Mesenchymal stem cell (in vitro differentiated cells and primary cell): Measurements from ENCODE around the gene PYGB.
A peak's percentile ranks its signal among the peaks of the same experiment; 100 is the strongest.

Experiments used
- DNase-seq: peaks from one replicate; pipeline ENCODE4 v3.0.0-alpha.2; 2013
- H2AFZ ChIP-seq: one replicate; pipeline ENCODE4 v1.6.1; 2013; ENCODE audit warnings: low read depth, mild to moderate bottlenecking, control low read depth, inconsistent platforms, low read length, moderate library complexity
- H2AK5ac ChIP-seq: 2 replicates; pipeline ENCODE4 v1.6.1; 2013; ENCODE audit warnings: low read length, moderate library complexity, mild to moderate bottlenecking, inconsistent platforms; ENCODE audit not compliant: severe bottlenecking
- H2BK120ac ChIP-seq: one replicate; pipeline ENCODE4 v1.6.1; 2013; ENCODE audit warnings: low read depth, mild to moderate bottlenecking, inconsistent platforms, low read length, moderate library complexity
- H2BK12ac ChIP-seq, 2 experiments: one replicate each; pipeline ENCODE4 v1.6.1; 2013; ENCODE audit warnings: inconsistent platforms in 2 of 2, low read length in 2 of 2, mild to moderate bottlenecking in 2 of 2, moderate library complexity in 2 of 2, control low read depth in 1 of 2
- H2BK15ac ChIP-seq: one replicate; pipeline ENCODE4 v1.6.1; 2013; ENCODE audit warnings: mild to moderate bottlenecking, low read depth, inconsistent platforms; ENCODE audit not compliant: poor library complexity, severe bottlenecking
- H2BK5ac ChIP-seq: 2 replicates; pipeline ENCODE4 v1.6.1; 2013; ENCODE audit warnings: low read depth, mild to moderate bottlenecking, low read length, control low read depth, inconsistent platforms; ENCODE audit not compliant: poor library complexity, severe bottlenecking
- H3K14ac ChIP-seq, 2 experiments: one replicate each; pipeline ENCODE4 v1.6.1; 2013; ENCODE audit warnings: inconsistent platforms in 2 of 2, low read length in 2 of 2, control low read depth in 1 of 2, mild to moderate bottlenecking in 1 of 2, moderate library complexity in 1 of 2
- H3K18ac ChIP-seq, 2 experiments: one replicate each; pipeline ENCODE4 v1.6.1; 2013; ENCODE audit warnings: inconsistent platforms in 2 of 2, low read length in 2 of 2, control low read depth in 1 of 2, low read depth in 1 of 2, mild to moderate bottlenecking in 1 of 2
- H3K23ac ChIP-seq, 2 experiments: one replicate each; pipeline ENCODE4 v1.6.1; 2013; ENCODE audit warnings: inconsistent platforms in 2 of 2, low read length in 2 of 2, mild to moderate bottlenecking in 2 of 2, moderate library complexity in 2 of 2, control low read depth in 1 of 2
- H3K27ac ChIP-seq: 2 replicates; pipeline ENCODE4 v1.5.1; 2013; ENCODE audit warnings: mild to moderate bottlenecking, moderate library complexity, low read length, control low read depth, inconsistent platforms; ENCODE audit not compliant: poor library complexity, severe bottlenecking
- H3K27me3 ChIP-seq, 2 experiments: 2 replicates each; pipeline versions ENCODE4 v1.6.1 to v1.7.0; 2013; ENCODE audit warnings: low read length in 2 of 2, mild to moderate bottlenecking in 2 of 2, moderate library complexity in 2 of 2, control low read depth in 1 of 2, inconsistent platforms in 1 of 2; ENCODE audit not compliant: control insufficient read depth in 1 of 2, insufficient read depth in 1 of 2
- H3K36me3 ChIP-seq, 2 experiments: 2 replicates each; pipeline versions ENCODE4 v1.6.1 to v1.7.0; 2013; ENCODE audit warnings: low read length in 2 of 2, control low read depth in 1 of 2, inconsistent platforms in 1 of 2, low read depth in 1 of 2, mild to moderate bottlenecking in 1 of 2; ENCODE audit not compliant: insufficient read depth in 2 of 2, control insufficient read depth in 1 of 2
- H3K4ac ChIP-seq, 2 experiments: one replicate each; pipeline ENCODE4 v1.6.1; 2013; ENCODE audit warnings: inconsistent platforms in 2 of 2, low read length in 2 of 2, mild to moderate bottlenecking in 2 of 2, moderate library complexity in 2 of 2, control low read depth in 1 of 2, low read depth in 1 of 2
- H3K4me1 ChIP-seq: 2 replicates; pipeline ENCODE4 v1.6.1; 2013; ENCODE audit warnings: low read depth, low read length, control low read depth; ENCODE audit not compliant: control insufficient read depth, insufficient read depth
- H3K4me2 ChIP-seq: 2 replicates; pipeline ENCODE4 v1.6.1; 2013; ENCODE audit warnings: low read length, mild to moderate bottlenecking, inconsistent platforms; ENCODE audit not compliant: poor library complexity, severe bottlenecking
- H3K4me3 ChIP-seq, 2 experiments: 2 replicates each; pipeline versions ENCODE4 v1.5.1 to v1.7.0; 2013; ENCODE audit warnings: low read length in 2 of 2, mild to moderate bottlenecking in 2 of 2, control low read depth in 1 of 2, low read depth in 1 of 2; ENCODE audit not compliant: insufficient read depth in 1 of 2
- H3K79me1 ChIP-seq: replicated peaks from 2 replicates; pipeline ENCODE4 v1.6.1; 2013; ENCODE audit warnings: mild to moderate bottlenecking, control low read depth, low read length, inconsistent platforms; ENCODE audit not compliant: poor library complexity, severe bottlenecking
- H3K9ac ChIP-seq: 2 replicates; pipeline ENCODE4 v1.7.0; 2013; ENCODE audit warnings: mild to moderate bottlenecking, low read length, moderate library complexity
- H3K9me3 ChIP-seq: 2 replicates; pipeline ENCODE4 v1.7.0; 2013; ENCODE audit warnings: mild to moderate bottlenecking, low read length; ENCODE audit not compliant: control insufficient read depth
- H4K8ac ChIP-seq: one replicate; pipeline ENCODE4 v1.6.1; 2013; ENCODE audit warnings: inconsistent platforms, mild to moderate bottlenecking, low read length, moderate library complexity
- H4K91ac ChIP-seq: one replicate; pipeline ENCODE4 v1.6.1; 2013; ENCODE audit warnings: mild to moderate bottlenecking, low read length, inconsistent platforms
- WGBS: methylation state at CpG from one replicate; pipeline ENCODE4 v1.1.7; 2013; ENCODE audit warnings: mixed read lengths; 5-methylcytosine and 5-hydroxymethylcytosine counted together

Gene PYGB

DNA sequence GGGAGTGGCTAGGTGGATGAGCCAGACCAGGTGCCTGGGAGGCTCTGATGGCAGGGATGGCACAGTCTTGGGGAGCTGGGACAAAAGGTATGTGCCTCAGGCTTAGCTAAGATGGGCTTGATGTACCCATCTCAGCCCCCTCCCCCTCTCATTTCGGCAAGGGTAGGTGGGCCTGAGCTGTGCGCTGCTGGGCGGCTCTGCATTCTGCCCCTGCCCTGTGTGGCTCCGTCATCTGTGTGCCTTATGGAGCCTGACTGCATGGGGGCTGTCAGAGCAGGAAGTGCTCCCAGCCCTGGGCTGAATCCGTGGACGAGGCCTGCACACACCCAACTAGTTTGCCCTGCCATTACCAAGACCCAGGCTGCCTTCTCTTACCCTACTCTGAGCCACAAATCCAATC, 54.7 kb downstream of the PYGB start:
- H3K9me3 ChIP-seq: no peaks in the 10 kb centered on the region
- H3K23ac ChIP-seq: no peak overlapping the region
- H2BK12ac ChIP-seq: no peak overlapping the region
- H3K27me3 ChIP-seq: no peaks in the 10 kb centered on the region
- H3K36me3 ChIP-seq: peaks cover 43 to 60% of the 10 kb centered on the region in 2 experiments
- H3K79me1 ChIP-seq: peaks cover 1% of the 10 kb centered on the region
- no peak overlapping the region for H3K9ac ChIP-seq
- no peak overlapping the region for H3K4ac ChIP-seq
- DNase-seq: no peak
- H2BK120ac ChIP-seq: no peak overlapping the region
- no peak overlapping the region for H3K4me2 ChIP-seq
- peaks cover 36% of the 10 kb centered on the region for H3K4me1 ChIP-seq
- no peak overlapping the region for H2AFZ ChIP-seq
- H2BK15ac ChIP-seq: no peak overlapping the region
- H4K8ac ChIP-seq: no peak overlapping the region
- no peak overlapping the region for H4K91ac ChIP-seq
- H3K18ac ChIP-seq: no peak overlapping the region
- H3K14ac ChIP-seq: peak overlapping the region in 1 of 2 experiments; percentile 67
- H2BK5ac ChIP-seq: no peak overlapping the region
- 96% methylated on average over 6 of the region's 6 CpGs for WGBS
- no peak overlapping the region for H3K4me3 ChIP-seq
- H3K27ac ChIP-seq: no peak overlapping the region
- no peak overlapping the region for H2AK5ac ChIP-seq

DNA sequence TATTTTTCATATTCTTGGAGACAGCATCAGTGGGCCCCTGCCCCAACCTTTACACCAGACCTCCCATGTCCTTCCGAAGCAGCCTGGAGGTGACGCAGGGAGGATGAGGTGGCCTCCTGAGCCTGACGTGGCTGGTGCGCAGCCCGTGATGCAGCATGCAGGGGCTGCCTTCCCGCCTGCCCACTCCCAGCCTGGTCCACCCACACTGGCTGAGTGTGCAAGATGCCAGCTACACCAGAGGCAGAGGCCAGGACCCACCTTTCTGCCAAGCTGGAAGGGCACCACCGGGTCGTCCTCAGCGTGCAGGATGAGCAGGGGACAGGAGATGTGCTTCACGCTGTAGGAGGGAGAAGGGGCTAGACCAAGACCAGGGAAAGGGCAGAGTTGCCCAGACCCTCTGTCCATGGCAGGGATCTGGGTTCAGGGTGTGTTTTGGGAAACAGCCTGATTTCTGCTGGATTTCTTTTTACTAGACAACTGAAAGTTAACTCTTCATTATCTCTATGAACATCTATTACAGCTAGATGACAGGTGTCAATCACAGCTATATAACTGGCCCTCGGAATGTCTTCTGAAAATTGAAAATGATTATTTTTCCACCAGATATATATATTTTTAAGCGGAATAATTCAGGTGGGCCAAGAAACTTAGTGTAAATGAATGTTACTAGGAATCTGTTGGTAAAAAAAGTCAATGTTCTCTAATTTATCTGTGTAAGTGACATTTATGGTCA, 55.6 kb downstream of the PYGB start:
- no peak overlapping the region for H3K18ac ChIP-seq
- H3K4ac ChIP-seq: no peak overlapping the region
- DNase-seq: no peak
- no peak overlapping the region for H3K9ac ChIP-seq
- H3K27ac ChIP-seq: no peak overlapping the region
- H4K91ac ChIP-seq: peak overlapping the region; percentile 21
- no peak overlapping the region for H3K4me3 ChIP-seq
- no peak overlapping the region for H2AK5ac ChIP-seq
- no peak overlapping the region for H4K8ac ChIP-seq
- peaks cover 4% of the 10 kb centered on the region for H3K79me1 ChIP-seq
- no peak overlapping the region for H2AFZ ChIP-seq
- H2BK15ac ChIP-seq: no peak overlapping the region
- no peak overlapping the region for H3K23ac ChIP-seq
- H3K36me3 ChIP-seq: peaks cover 36 to 60% of the 10 kb centered on the region in 2 experiments
- no peak overlapping the region for H3K4me2 ChIP-seq
- WGBS: 98% methylated on average over 10 of the region's 12 CpGs
- no peak overlapping the region for H2BK120ac ChIP-seq
- H2BK12ac ChIP-seq: no peak overlapping the region
- peaks cover 37% of the 10 kb centered on the region for H3K4me1 ChIP-seq
- no peak overlapping the region for H2BK5ac ChIP-seq
- no peaks in the 10 kb centered on the region for H3K9me3 ChIP-seq
- H3K27me3 ChIP-seq: no peaks in the 10 kb centered on the region
- H3K14ac ChIP-seq: no peak overlapping the region

GRCh38 chr20:25304025-25304549, 56.2 kb downstream of the PYGB start:
- Histone ChIP-seq H3K9ac (no peak overlapping the region), H3K27me3 (no peaks in the 10 kb centered on the region), H3K36me3 (peaks cover 33 to 56% of the 10 kb centered on the region in 2 experiments), H3K18ac (no peak overlapping the region), H3K4me1 (peaks cover 44% of the 10 kb centered on the region), H4K91ac (no peak overlapping the region), H3K23ac (no peak overlapping the region), H3K14ac (no peak overlapping the region), H2BK120ac (no peak overlapping the region), H3K4me2 (no peak overlapping the region), H2BK12ac (no peak overlapping the region), H3K79me1 (peaks cover 5% of the 10 kb centered on the region), H4K8ac (no peak overlapping the region), H2AFZ (no peak overlapping the region), H3K27ac (no peak overlapping the region), H3K4ac (no peak overlapping the region), H3K9me3 (no peaks in the 10 kb centered on the region), H2BK5ac (no peak overlapping the region), H2BK15ac (no peak overlapping the region), H2AK5ac (no peak overlapping the region), H3K4me3 (no peak overlapping the region)
- DNase-seq: no peak
- WGBS: 94% methylated on average over 11 of the region's 11 CpGs

DNA sequence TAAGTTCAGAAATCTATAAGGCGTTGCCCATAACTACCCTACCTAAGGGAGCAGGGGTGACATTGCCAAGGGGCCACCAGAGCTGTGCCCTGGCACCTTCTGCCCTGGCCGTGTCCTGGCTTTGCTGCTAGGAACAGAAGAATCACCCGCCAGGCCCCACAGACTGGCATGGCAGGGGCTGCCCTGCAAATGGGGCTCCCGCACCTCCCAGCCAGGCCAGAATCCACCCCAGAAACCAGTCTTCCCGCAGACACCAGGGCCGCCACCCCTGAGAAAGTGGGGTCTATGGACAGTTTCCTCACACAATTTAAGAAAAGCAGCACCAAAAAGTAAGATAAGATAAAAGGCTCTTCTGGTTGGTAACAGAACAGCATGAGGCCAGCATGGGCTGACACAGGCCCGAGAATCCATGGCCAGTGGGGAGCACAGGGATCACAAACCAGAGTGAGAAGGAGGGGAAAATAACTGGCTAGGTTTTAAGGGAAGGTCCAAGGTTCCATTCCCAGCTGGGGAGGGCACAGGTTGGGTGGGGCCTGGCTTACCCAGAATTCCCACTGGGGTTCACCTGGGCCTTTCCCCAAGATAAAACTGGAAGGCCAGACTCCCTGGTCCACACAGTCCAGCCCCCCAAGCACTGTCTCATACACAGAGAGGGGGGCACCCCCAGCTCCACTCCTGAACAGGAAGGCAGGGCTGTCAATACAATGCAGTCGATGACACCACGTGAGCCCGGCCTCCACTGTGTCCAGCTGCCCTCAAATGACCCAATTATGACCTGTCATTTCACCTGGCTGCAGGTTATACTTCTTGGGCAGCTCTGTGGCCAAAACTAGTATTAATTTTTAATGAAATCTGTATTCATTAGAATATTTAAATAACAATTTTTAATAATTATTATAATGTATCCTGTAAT, 59.4 kb downstream of the PYGB start:
- Histone ChIP-seq H3K36me3 (peaks cover 14 to 38% of the 10 kb centered on the region in 2 experiments), H3K27ac (peak overlapping the region; percentile 9), H2BK15ac (peak overlapping the region; percentile 50), H2BK12ac (peak overlapping the region; percentile 37 to 72), H3K79me1 (peaks cover 7% of the 10 kb centered on the region), H3K14ac (no peak overlapping the region), H3K4me3 (no peak overlapping the region), H3K4me2 (no peak overlapping the region), H2BK120ac (no peak overlapping the region), H3K23ac (no peak overlapping the region), H4K8ac (no peak overlapping the region), H2AK5ac (peak overlapping the region; percentile 71), H3K18ac (peak overlapping the region in 1 of 2 experiments; percentile 77), H3K9ac (no peak overlapping the region), H3K9me3 (no peaks in the 10 kb centered on the region), H3K27me3 (no peaks in the 10 kb centered on the region), H3K4me1 (peaks cover 41% of the 10 kb centered on the region), H2BK5ac (no peak overlapping the region), H3K4ac (peak overlapping the region; percentile 32 to 46), H4K91ac (peak overlapping the region; percentile 28), H2AFZ (no peak overlapping the region)
- WGBS: 90% methylated on average over 7 of the region's 10 CpGs
- DNase-seq: no peak
